ENCODE measurements around the gene ELAVL1.

DNA sequence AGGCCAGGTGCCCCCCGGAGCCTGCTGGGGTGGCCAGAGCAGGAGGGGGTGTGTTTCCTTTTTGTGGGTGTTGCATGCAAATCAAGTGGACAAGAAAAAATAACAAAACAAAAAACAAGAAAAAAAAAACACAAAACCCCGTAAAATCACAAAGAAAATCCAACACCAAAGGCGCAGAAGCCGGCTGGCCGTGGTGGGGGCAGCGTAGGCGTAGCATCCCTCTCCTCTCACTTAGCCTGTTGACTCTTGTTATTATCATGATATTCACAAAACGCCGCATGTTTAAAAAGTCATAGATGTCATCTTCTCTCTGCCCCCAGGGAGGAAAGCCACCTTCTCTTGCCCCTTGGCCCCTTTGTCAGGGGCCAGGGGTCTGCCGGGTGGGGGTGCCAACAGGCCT is 91.8 kb downstream of the ELAVL1 start:
- no peak for TF ChIP-seq EZH2phosphoT487 (IDR thresholded peaks at IDR 0.05; ENCODE audit: unreplicated experiment)
- TF ChIP-seq, protein P1, sequence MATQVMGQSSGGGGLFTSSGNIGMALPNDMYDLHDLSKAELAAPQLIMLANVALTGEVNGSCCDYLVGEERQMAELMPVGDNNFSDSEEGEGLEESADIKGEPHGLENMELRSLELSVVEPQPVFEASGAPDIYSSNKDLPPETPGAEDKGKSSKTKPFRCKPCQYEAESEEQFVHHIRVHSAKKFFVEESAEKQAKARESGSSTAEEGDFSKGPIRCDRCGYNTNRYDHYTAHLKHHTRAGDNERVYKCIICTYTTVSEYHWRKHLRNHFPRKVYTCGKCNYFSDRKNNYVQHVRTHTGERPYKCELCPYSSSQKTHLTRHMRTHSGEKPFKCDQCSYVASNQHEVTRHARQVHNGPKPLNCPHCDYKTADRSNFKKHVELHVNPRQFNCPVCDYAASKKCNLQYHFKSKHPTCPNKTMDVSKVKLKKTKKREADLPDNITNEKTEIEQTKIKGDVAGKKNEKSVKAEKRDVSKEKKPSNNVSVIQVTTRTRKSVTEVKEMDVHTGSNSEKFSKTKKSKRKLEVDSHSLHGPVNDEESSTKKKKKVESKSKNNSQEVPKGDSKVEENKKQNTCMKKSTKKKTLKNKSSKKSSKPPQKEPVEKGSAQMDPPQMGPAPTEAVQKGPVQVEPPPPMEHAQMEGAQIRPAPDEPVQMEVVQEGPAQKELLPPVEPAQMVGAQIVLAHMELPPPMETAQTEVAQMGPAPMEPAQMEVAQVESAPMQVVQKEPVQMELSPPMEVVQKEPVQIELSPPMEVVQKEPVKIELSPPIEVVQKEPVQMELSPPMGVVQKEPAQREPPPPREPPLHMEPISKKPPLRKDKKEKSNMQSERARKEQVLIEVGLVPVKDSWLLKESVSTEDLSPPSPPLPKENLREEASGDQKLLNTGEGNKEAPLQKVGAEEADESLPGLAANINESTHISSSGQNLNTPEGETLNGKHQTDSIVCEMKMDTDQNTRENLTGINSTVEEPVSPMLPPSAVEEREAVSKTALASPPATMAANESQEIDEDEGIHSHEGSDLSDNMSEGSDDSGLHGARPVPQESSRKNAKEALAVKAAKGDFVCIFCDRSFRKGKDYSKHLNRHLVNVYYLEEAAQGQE (IDR thresholded peaks at IDR 0.05; ENCODE audit: unreplicated experiment), result no peak
- TF ChIP-seq, protein P2, sequence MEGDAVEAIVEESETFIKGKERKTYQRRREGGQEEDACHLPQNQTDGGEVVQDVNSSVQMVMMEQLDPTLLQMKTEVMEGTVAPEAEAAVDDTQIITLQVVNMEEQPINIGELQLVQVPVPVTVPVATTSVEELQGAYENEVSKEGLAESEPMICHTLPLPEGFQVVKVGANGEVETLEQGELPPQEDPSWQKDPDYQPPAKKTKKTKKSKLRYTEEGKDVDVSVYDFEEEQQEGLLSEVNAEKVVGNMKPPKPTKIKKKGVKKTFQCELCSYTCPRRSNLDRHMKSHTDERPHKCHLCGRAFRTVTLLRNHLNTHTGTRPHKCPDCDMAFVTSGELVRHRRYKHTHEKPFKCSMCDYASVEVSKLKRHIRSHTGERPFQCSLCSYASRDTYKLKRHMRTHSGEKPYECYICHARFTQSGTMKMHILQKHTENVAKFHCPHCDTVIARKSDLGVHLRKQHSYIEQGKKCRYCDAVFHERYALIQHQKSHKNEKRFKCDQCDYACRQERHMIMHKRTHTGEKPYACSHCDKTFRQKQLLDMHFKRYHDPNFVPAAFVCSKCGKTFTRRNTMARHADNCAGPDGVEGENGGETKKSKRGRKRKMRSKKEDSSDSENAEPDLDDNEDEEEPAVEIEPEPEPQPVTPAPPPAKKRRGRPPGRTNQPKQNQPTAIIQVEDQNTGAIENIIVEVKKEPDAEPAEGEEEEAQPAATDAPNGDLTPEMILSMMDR (conservative IDR thresholded peaks at IDR 0.05; ENCODE audit: low read depth in 2 of 2), result no peak
- TF ChIP-seq EZH2 (IDR thresholded peaks at IDR 0.05; ENCODE audit: low read depth, unreplicated experiment), result no peak
- TF ChIP-seq POLR2AphosphoS5 (IDR thresholded peaks at IDR 0.05; ENCODE audit: low read depth), result no peak
- no peak for TF ChIP-seq CREB1 (CRISPR knock-in tag; IDR thresholded peaks at IDR 0.05; ENCODE audit: low read depth)
- TF ChIP-seq, protein P3, sequence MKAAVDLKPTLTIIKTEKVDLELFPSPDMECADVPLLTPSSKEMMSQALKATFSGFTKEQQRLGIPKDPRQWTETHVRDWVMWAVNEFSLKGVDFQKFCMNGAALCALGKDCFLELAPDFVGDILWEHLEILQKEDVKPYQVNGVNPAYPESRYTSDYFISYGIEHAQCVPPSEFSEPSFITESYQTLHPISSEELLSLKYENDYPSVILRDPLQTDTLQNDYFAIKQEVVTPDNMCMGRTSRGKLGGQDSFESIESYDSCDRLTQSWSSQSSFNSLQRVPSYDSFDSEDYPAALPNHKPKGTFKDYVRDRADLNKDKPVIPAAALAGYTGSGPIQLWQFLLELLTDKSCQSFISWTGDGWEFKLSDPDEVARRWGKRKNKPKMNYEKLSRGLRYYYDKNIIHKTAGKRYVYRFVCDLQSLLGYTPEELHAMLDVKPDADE (IDR thresholded peaks at IDR 0.05), result no peak
- no peak for TF ChIP-seq ZNF114 (CRISPR knock-in tag; IDR thresholded peaks at IDR 0.05)
- TF ChIP-seq STAT1 (IDR thresholded peaks at IDR 0.05; ENCODE audit: unreplicated experiment), result no peak
- no peak for TF ChIP-seq JUNB (IDR thresholded peaks at IDR 0.05; ENCODE audit: unreplicated experiment)
